Fibroblast of lung (primary cell): ENCODE data around the gene CLASP1. TPM values are rescaled to one million over a fixed set of nuclear protein-coding genes. Genes with fewer than 3 reads are reported as not detected.
"Not testable (repeated sequence)": the region's sequence is repeated elsewhere in the genome, so short reads cannot be mapped to it uniquely, and the experiment has no call there.

Experiments used
- DNase-seq, 2 donors: peaks; one replicate each; pipeline versions ENCODE4 v3.0.0 to v3.0.0-alpha.2; 2010; ENCODE audit warnings: low read depth in 2 of 2
- H2AFZ ChIP-seq: 2 replicates; pipeline ENCODE4 v1.5.1; 2012; ENCODE audit warnings: low read length, control low read depth, inconsistent platforms
- H3K27ac ChIP-seq: 2 replicates; pipeline ENCODE4 v1.5.1; 2011; ENCODE audit warnings: low read length, control low read depth; ENCODE audit not compliant: insufficient read depth
- H3K27me3 ChIP-seq: 2 replicates; pipeline ENCODE4 v1.5.1; 2011; ENCODE audit warnings: mild to moderate bottlenecking, low read length; ENCODE audit not compliant: control insufficient read depth, insufficient read depth
- H3K36me3 ChIP-seq: 2 replicates; pipeline ENCODE4 v1.5.1; 2011; ENCODE audit warnings: low read length; ENCODE audit not compliant: control insufficient read depth, insufficient read depth
- H3K4me1 ChIP-seq: 2 replicates; pipeline ENCODE4 v1.5.1; 2011; ENCODE audit warnings: low read length; ENCODE audit not compliant: control insufficient read depth, insufficient read depth; ENCODE audit errors: extremely low read depth
- H3K4me2 ChIP-seq: 2 replicates; pipeline ENCODE4 v1.5.1; 2011; ENCODE audit warnings: low read length, control low read depth; ENCODE audit not compliant: insufficient read depth; ENCODE audit errors: extremely low read depth
- H3K4me3 ChIP-seq, 4 experiments: fragments of 200-600 bp in 1 of 4; sonication (generic) in 1 of 4; replicated peaks in 1 of 4; 2 replicates each; pipeline ENCODE4 v1.5.1; 2011 to 2016; ENCODE audit warnings: low read length in 4 of 4, low read depth in 3 of 4, mild to moderate bottlenecking in 3 of 4, control low read depth in 2 of 4, inconsistent platforms in 1 of 4, mixed read lengths in 1 of 4; ENCODE audit not compliant: insufficient read depth in 1 of 4; ENCODE audit errors: control extremely low read depth in 1 of 4
- H3K79me2 ChIP-seq: 2 replicates; pipeline ENCODE4 v1.5.1; 2012; ENCODE audit warnings: mild to moderate bottlenecking, low read length, inconsistent platforms; ENCODE audit not compliant: control insufficient read depth, insufficient read depth
- H3K9ac ChIP-seq: 2 replicates; pipeline ENCODE4 v1.5.1; 2011; ENCODE audit warnings: mild to moderate bottlenecking, low read length, control low read depth; ENCODE audit not compliant: insufficient read depth
- H3K9me3 ChIP-seq: 2 replicates; pipeline ENCODE4 v1.5.1; 2012; ENCODE audit warnings: low read depth, low read length; ENCODE audit not compliant: control insufficient read depth, insufficient read depth
- H4K20me1 ChIP-seq: 2 replicates; pipeline ENCODE4 v1.5.1; 2011; ENCODE audit warnings: low read length; ENCODE audit not compliant: control insufficient read depth, insufficient read depth; ENCODE audit errors: extremely low read depth
- CTCF ChIP-seq, 2 donors: IDR thresholded peaks in 1 of 2; conservative IDR thresholded peaks in 1 of 2; 1 replicate in 1 of 2; 2 replicates in 1 of 2; pipeline ENCODE4 v1.5.1; 2011 to 2012; ENCODE audit warnings: low read length in 2 of 2, control low read depth in 1 of 2, inconsistent platforms in 1 of 2, low read depth in 1 of 2, mild to moderate bottlenecking in 1 of 2
- EZH2 ChIP-seq: IDR thresholded peaks from 2 replicates; pipeline ENCODE4 v1.5.1; 2012; ENCODE audit warnings: low read length, control low read depth, mild to moderate bottlenecking; ENCODE audit errors: missing control alignments
- polyA plus RNA-seq, 2 donors: library from polyadenylated mRNA; depleted of rRNA in 1 of 2; stranded (reverse) in 1 of 2; unstranded in 1 of 2; fragments of >200 nt; gene quantifications; 2 replicates each; pipeline ENCODE4 v1.2.1, GENCODE V29; 2011 to 2012; ENCODE audit warnings: missing spikeins in 1 of 2
- total RNA-seq: library from RNA; depleted of rRNA; stranded (reverse); fragments of >200 nt; gene quantifications from 2 replicates; pipeline ENCODE4 v1.2.1, GENCODE V29; 2014

CLASP1 gene
- total and polyA plus RNA-seq, 2 donors (not counting 1 experiment from before 2014, with no cell fraction given), result 6.0 to 48.4 TPM

DNA sequence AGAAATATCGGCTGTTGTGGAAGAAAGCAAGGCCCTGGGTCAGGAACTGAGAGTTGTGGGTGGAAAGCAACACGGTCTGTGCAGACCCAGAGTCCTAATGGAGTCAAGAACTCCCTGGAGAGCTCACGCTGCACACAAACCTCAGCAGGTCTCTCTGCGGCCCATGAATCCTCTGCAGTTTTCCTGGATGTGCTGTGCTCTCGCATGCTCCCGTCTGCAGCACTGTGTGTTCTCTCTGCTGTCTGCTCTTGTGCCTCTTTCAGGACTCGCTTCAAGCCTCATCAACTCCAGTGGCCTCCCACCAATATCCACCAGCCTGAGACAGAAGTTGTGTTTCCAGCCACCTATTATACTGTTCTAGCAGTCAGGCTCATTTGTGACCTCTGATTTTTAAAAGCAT lies 94.3 kb downstream of the CLASP1 start:
- peaks cover 12% of the 10 kb centered on the region for H3K79me2 ChIP-seq

GRCh38 chr2:121552477-121553180 lies 96.6 kb downstream of the CLASP1 start:
- not testable (repeated sequence) for DNase-seq, H3K79me2 ChIP-seq, H4K20me1 ChIP-seq, H3K4me2 ChIP-seq, H3K27ac ChIP-seq, H3K36me3 ChIP-seq, H3K4me3 ChIP-seq, H3K4me1 ChIP-seq, H2AFZ ChIP-seq, H3K9ac ChIP-seq, H3K27me3 ChIP-seq, H3K9me3 ChIP-seq

More for the DNA sequence above, 94.3 kb downstream of the CLASP1 start:
- Histone ChIP-seq H3K4me2 (no peak overlapping the region), H3K9me3 (no peaks in the 10 kb centered on the region), H3K36me3 (no peaks in the 10 kb centered on the region), H3K9ac (no peak overlapping the region), H4K20me1 (no peaks in the 10 kb centered on the region), H3K27ac (no peak overlapping the region), H3K4me3 (no peak overlapping the region), H2AFZ (no peak overlapping the region), H3K27me3 (no peaks in the 10 kb centered on the region), H3K4me1 (no peaks in the 10 kb centered on the region)
- TF ChIP-seq CTCF (conservative IDR thresholded peaks at IDR 0.05 in 1 of 2, IDR thresholded peaks at IDR 0.05 in 1 of 2; ENCODE audit: low read depth in 1 of 2, low read length in 2 of 2), result no peak
- TF ChIP-seq EZH2, result no peak
- no peak for DNase-seq

DNA sequence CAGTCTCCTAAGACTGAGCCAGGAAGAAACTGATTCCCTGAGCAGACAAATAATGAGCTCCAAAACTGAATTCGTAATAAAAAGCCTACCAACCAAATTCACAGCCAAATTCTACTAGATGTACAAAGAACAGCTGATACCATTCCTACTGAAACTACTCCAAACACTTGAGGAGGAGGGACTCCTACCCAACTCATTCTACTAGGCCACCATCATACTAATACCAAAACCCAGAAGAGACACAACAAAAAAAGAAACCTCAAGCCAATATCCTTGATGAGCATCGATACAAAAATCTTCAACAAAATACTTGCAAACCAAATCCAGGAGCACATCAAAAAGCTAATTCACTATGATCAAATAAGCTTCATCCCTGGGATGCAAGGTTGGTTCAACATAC lies 98.6 kb downstream of the CLASP1 start:
- Histone ChIP-seq H3K27ac (no peak overlapping the region), H3K4me3 (no peak overlapping the region), H3K79me2 (peaks cover 17% of the 10 kb centered on the region), H3K36me3 (no peaks in the 10 kb centered on the region), H3K4me2 (no peak overlapping the region), H2AFZ (no peak overlapping the region), H3K4me1 (no peaks in the 10 kb centered on the region), H3K9ac (no peak overlapping the region), H3K27me3 (no peaks in the 10 kb centered on the region), H3K9me3 (no peaks in the 10 kb centered on the region), H4K20me1 (no peaks in the 10 kb centered on the region)
- TF ChIP-seq CTCF (conservative IDR thresholded peaks at IDR 0.05 in 1 of 2, IDR thresholded peaks at IDR 0.05 in 1 of 2; ENCODE audit: low read depth in 1 of 2, low read length in 2 of 2) (no peak), EZH2 (no peak)
- DNase-seq, result no peak
